Measurements from ENCODE around the gene WDR13.
A peak's percentile ranks its signal among the peaks of the same experiment; 100 is the strongest.
"Not testable (repeated sequence)": the region's sequence is repeated elsewhere in the genome, so short reads cannot be mapped to it uniquely, and the experiment has no call there.

The WDR13 gene

DNA sequence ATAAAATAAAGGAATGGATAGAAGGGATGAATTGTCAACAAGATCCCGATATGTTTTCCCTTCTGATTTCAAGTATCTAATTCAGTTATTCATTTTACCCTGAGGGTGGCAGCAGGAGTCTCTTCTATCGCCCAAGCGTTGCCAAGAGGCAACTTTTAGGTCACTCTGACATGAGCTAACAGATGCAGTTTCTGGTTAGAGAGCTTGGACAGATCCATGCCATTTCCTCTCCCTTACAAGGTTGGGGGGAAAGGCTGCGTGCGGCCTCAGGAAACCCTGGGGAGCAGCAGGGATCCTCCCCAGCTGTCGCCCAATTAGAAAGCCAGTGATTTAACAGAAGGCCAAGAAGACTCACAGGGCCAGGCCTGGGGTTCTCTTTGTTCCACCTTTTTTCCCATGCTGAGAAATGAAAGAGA lies 51.1 kb downstream of the WDR13 start:
- peak; percentile 29 for DNase-seq (ENCODE audit: low read depth)
- no peak overlapping the region for H3K4me3 ChIP-seq (ENCODE audit: low read depth, low read length)

DNA sequence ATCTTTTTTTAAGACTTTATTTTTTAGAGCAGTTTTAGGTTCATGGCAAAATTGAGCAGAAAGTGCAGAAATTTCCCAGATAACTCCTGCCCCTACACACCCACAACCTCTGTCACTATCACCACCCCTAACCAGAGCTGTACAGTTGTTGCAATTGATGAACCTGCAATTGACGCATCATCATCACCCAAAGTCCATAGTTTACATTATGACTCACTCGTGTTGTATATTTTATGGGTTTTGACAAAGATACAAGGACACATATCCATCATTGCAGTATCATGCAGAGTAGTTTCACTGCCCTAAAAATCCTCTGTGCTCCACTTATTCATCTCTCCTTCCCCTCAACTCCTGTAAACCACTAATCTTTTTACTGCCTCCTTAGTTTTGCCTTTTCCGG lies 51.8 kb downstream of the WDR13 start:
- no peak overlapping the region for H3K4me3 ChIP-seq (ENCODE audit: low read depth, low read length)
- no peak for DNase-seq (ENCODE audit: low read depth)

DNA sequence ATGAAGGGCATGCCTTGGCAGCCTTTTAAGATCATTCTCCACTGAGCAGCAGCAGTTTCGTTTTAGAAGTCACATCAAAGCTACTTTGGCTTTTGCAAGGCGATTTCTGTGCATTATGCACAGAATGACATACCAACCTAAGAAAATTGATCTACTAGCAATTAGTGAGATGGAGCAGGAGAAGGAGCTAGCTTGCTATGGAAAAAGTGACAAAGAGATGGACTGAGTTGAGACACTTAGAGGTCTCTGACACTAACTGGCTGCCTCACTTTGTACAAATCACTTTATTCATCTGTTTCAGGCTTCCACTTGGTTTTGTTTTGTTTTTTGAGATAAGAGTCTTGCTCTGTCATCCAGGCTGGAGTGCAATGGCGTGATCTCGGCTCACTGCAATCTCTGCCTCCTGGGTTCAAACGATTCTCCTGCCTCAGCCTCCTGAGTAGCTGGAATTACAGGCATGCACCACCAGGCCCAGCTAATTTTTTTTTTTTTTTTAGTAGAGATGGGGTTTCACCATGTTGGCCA lies 54.8 kb downstream of the WDR13 start:
- DNase-seq (ENCODE audit: low read depth); H3K4me3 ChIP-seq (ENCODE audit: low read depth, low read length): not testable (repeated sequence)

DNA sequence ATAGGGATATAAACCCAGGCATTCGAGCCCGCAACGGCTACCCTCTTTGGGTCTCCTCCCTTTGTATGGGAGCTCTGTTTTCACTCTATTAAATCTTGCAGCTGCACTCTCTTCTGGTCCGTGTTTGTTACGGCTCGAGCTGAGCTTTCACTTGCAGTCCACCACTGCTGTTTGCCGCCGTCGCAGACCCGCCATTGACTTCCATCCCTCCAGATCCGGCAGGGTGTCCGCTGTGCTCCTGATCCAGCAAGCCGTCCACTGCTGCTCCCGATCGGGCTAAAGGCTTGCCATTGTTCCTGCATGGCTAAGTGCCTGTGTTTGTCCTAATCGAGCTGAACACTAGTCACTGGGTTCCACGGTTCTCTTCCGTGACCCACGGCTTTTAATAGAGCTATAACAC lies 57.5 kb downstream of the WDR13 start:
- not testable (repeated sequence) for DNase-seq (ENCODE audit: low read depth); H3K4me3 ChIP-seq (ENCODE audit: low read depth, low read length)
